IMR-90 (cell line): ENCODE results near the gene VAMP5. TPM values are rescaled to one million over a fixed set of nuclear protein-coding genes. Genes with fewer than 3 reads are reported as not detected.

ENCODE experiments used
- ATAC-seq: fragments of 200-7000 bp; cut with Tn5 transposase; 2 replicates; pipeline ENCODE4 v1.9.1; 2020; ENCODE audit warnings: low read depth, mild to moderate bottlenecking, moderate library complexity
- BruUV-seq: library from RNA; stranded (reverse); fragments of 400-500 nt; replicated peaks from 2 replicates; lab custom pipeline; 2021; lab: Mats Ljungman, UMichigan
- CTCF ChIA-PET: fragments of 300-600 bp; formaldehyde crosslinking; extraction: SDS; loops from one replicate; lab custom pipeline; 2021; ENCODE audit warnings: antibody characterized with exemption; lab: Yijun Ruan, JAX
- POLR2A ChIA-PET: fragments of 300-600 bp; sonication (Branson Sonifier 250); formaldehyde crosslinking; loops from one replicate; lab custom pipeline; 2022; ENCODE audit warnings: antibody characterized with exemption; ENCODE audit not compliant: unreplicated experiment; lab: Charles Lee
- DNase-seq: peaks from one replicate; pipeline ENCODE4 v3.0.0; 2013
- H2AFZ ChIP-seq: replicated peaks from 2 replicates; pipeline ENCODE3; 2013; ENCODE audit warnings: low read length, mild to moderate bottlenecking; ENCODE audit not compliant: poor library complexity
- H2AK5ac ChIP-seq: 2 replicates; pipeline ENCODE4 v1.6.1; 2013; ENCODE audit warnings: low read depth, low read length, inconsistent platforms
- H2AK9ac ChIP-seq: replicated peaks from 2 replicates; pipeline ENCODE3; 2013; ENCODE audit warnings: mild to moderate bottlenecking, low read depth, low read length, moderate library complexity; ENCODE audit not compliant: poor library complexity
- H2BK120ac ChIP-seq: 2 replicates; pipeline ENCODE4 v1.6.1; 2013; ENCODE audit warnings: low read depth, low read length, inconsistent platforms
- H2BK15ac ChIP-seq: 3 replicates; pipeline ENCODE4 v1.6.1; 2013; ENCODE audit warnings: low read depth, low read length, inconsistent platforms
- H2BK20ac ChIP-seq: 2 replicates; pipeline ENCODE4 v1.6.1; 2013; ENCODE audit warnings: low read depth, mild to moderate bottlenecking, inconsistent platforms, low read length, moderate library complexity
- H2BK5ac ChIP-seq: 2 replicates; pipeline ENCODE4 v1.6.1; 2013; ENCODE audit warnings: mild to moderate bottlenecking, low read depth, low read length, inconsistent platforms; ENCODE audit not compliant: poor library complexity, severe bottlenecking
- H3K14ac ChIP-seq: replicated peaks from 2 replicates; pipeline ENCODE4 v1.6.1; 2013; ENCODE audit warnings: low read depth, low read length, inconsistent platforms
- H3K18ac ChIP-seq: 2 replicates; pipeline ENCODE4 v1.6.1; 2013; ENCODE audit warnings: low read depth, low read length, control low read depth
- H3K23ac ChIP-seq: 2 replicates; pipeline ENCODE4 v1.6.1; 2013; ENCODE audit warnings: low read depth, low read length, inconsistent platforms
- H3K27ac ChIP-seq: 2 replicates; pipeline ENCODE4 v1.5.1; 2013; ENCODE audit warnings: mild to moderate bottlenecking, control low read depth, low read length; ENCODE audit not compliant: insufficient read depth
- H3K27me3 ChIP-seq: 2 replicates; pipeline ENCODE4 v1.6.1; 2013; ENCODE audit warnings: low read length; ENCODE audit not compliant: control insufficient read depth, insufficient read depth
- H3K36me3 ChIP-seq: 2 replicates; pipeline ENCODE4 v1.6.1; 2013; ENCODE audit warnings: low read length, mixed read lengths; ENCODE audit not compliant: control insufficient read depth, insufficient read depth
- H3K4ac ChIP-seq: 2 replicates; pipeline ENCODE4 v1.6.1; 2013; ENCODE audit warnings: low read depth, low read length, inconsistent platforms
- H3K4me1 ChIP-seq: 2 replicates; pipeline ENCODE4 v1.6.1; 2013; ENCODE audit warnings: low read length, mixed read lengths; ENCODE audit not compliant: control insufficient read depth, insufficient read depth
- H3K4me2 ChIP-seq: 2 replicates; pipeline ENCODE4 v1.6.1; 2013; ENCODE audit warnings: low read depth, mild to moderate bottlenecking, control low read depth, low read length, moderate library complexity
- H3K4me3 ChIP-seq: 2 replicates; pipeline ENCODE4 v1.5.1; 2013; ENCODE audit warnings: low read depth, mild to moderate bottlenecking, control low read depth, low read length, moderate library complexity; ENCODE audit not compliant: insufficient read depth
- H3K56ac ChIP-seq: 2 replicates; pipeline ENCODE4 v1.6.1; 2013; ENCODE audit warnings: low read length, inconsistent platforms; ENCODE audit not compliant: insufficient read depth; ENCODE audit errors: extremely low read depth
- H3K79me1 ChIP-seq, 2 experiments: 2 replicates each; pipeline ENCODE4 v1.6.1; 2013; ENCODE audit warnings: low read length in 2 of 2, inconsistent platforms in 1 of 2, low read depth in 1 of 2
- H3K9ac ChIP-seq: 2 replicates; pipeline ENCODE4 v1.6.1; 2013; ENCODE audit warnings: low read depth, low read length, control low read depth
- H3K9me1 ChIP-seq: 2 replicates; pipeline ENCODE4 v1.6.1; 2013; ENCODE audit warnings: low read length, inconsistent platforms; ENCODE audit not compliant: insufficient read depth
- H3K9me3 ChIP-seq: 2 replicates; pipeline ENCODE4 v1.6.1; 2013; ENCODE audit warnings: low read length; ENCODE audit not compliant: control insufficient read depth, insufficient read depth
- H4K20me1 ChIP-seq: 2 replicates; pipeline ENCODE4 v1.6.1; 2013; ENCODE audit warnings: low read length, inconsistent platforms; ENCODE audit not compliant: insufficient read depth
- H4K5ac ChIP-seq: 2 replicates; pipeline ENCODE4 v1.6.1; 2013; ENCODE audit warnings: mild to moderate bottlenecking, low read depth, low read length, control low read depth
- H4K8ac ChIP-seq, 2 experiments: 2 replicates each; pipeline ENCODE4 v1.6.1; 2013; ENCODE audit warnings: low read depth in 2 of 2, low read length in 2 of 2, control low read depth in 1 of 2, inconsistent platforms in 1 of 2
- H4K91ac ChIP-seq: 2 replicates; pipeline ENCODE4 v1.6.1; 2013; ENCODE audit warnings: low read depth, low read length, inconsistent platforms; ENCODE audit not compliant: insufficient read depth
- BHLHE40 ChIP-seq: fragments of 150-350 bp; IDR thresholded peaks from 2 replicates; pipeline ENCODE4 v1.6.1; 2016; ENCODE audit warnings: mild to moderate bottlenecking, low read depth, low read length
- CHD1 ChIP-seq: IDR thresholded peaks from 2 replicates; pipeline ENCODE4 v1.6.1; 2012; ENCODE audit warnings: low read depth, low read length, improper control_type of control experiment
- ELK1 ChIP-seq: fragments of 150-350 bp; IDR thresholded peaks from 2 replicates; pipeline ENCODE4 v1.6.1; 2016; ENCODE audit warnings: low read depth, mild to moderate bottlenecking, low read length, moderate library complexity, borderline replicate concordance
- FOS ChIP-seq: fragments of 150-350 bp; IDR thresholded peaks from 2 replicates; pipeline ENCODE4 v1.6.1; 2016; ENCODE audit warnings: low read depth, low read length
- MAFK ChIP-seq: IDR thresholded peaks from 2 replicates; pipeline ENCODE4 v1.6.1; 2012; ENCODE audit warnings: low read depth, low read length, improper control_type of control experiment
- MAZ ChIP-seq: IDR thresholded peaks from 2 replicates; pipeline ENCODE4 v1.6.1; 2012; ENCODE audit warnings: low read depth, mild to moderate bottlenecking, low read length, improper control_type of control experiment, moderate library complexity, borderline replicate concordance
- NFE2L2 ChIP-seq: fragments of 150-350 bp; IDR thresholded peaks from 2 replicates; pipeline ENCODE4 v1.6.1; 2016; ENCODE audit warnings: low read depth, mild to moderate bottlenecking, low read length
- POLR2A ChIP-seq: IDR thresholded peaks from 2 replicates; pipeline ENCODE4 v1.6.1; 2012; ENCODE audit warnings: mild to moderate bottlenecking, low read depth, low read length
- RAD21 ChIP-seq: IDR thresholded peaks from 2 replicates; pipeline ENCODE4 v1.6.1; 2012; ENCODE audit warnings: low read length, improper control_type of control experiment
- RCOR1 ChIP-seq: IDR thresholded peaks from 2 replicates; pipeline ENCODE4 v1.6.1; 2012; ENCODE audit warnings: mild to moderate bottlenecking, low read length, improper control_type of control experiment; ENCODE audit not compliant: insufficient replicate concordance
- RFX5 ChIP-seq: IDR thresholded peaks from 2 replicates; pipeline ENCODE4 v1.8.0; 2012; ENCODE audit warnings: low read depth, mild to moderate bottlenecking, low read length, moderate library complexity
- SMC3 ChIP-seq: fragments of 150-350 bp; IDR thresholded peaks from 2 replicates; pipeline ENCODE4 v1.6.1; 2016; ENCODE audit warnings: low read depth, mild to moderate bottlenecking, antibody characterized with exemption, low read length, moderate library complexity
- WGBS, 2 experiments: methylation state at CpG; one replicate each; pipeline versions ENCODE4 v1.1.5 to v1.1.7; 2013; ENCODE audit warnings: missing lambda C conversion rate in 2 of 2; ENCODE audit not compliant: insufficient read length in 1 of 2; ENCODE audit errors: extremely low coverage in 2 of 2; 5-methylcytosine and 5-hydroxymethylcytosine counted together
- dilution Hi-C: fragments of 300-500 bp; cut with HindIII; formaldehyde crosslinking; loops from one replicate; pipeline ENCODE4 v1.14.3; 2018; ENCODE audit warnings: low sequenced_read_pairs; ENCODE audit not compliant: unreplicated experiment
- in situ Hi-C: fragments of 300-500 bp; cut with MboI; formaldehyde crosslinking; loops from 3 replicates; pipeline ENCODE4 v1.14.3; 2019; ENCODE audit warnings: low sequenced_read_pairs, inconsistent platforms, mixed read lengths
- intact Hi-C: fragments of 100-400 bp; cut with micrococcal nuclease; formaldehyde crosslinking; loops from 2 replicates; pipeline ENCODE4 v1.10.0; 2022
- polyA plus RNA-seq, 3 experiments: library from polyadenylated mRNA; depleted of rRNA; stranded (reverse); fragments of >200 nt; gene quantifications; 2 replicates each; pipeline ENCODE4 v1.2.3, GENCODE V29; 2012; ENCODE audit warnings: low replicate concordance in 1 of 3
- total RNA-seq: library from RNA; depleted of rRNA; stranded (reverse); fragments of >200 nt; gene quantifications from 2 replicates; pipeline ENCODE4 v1.2.3, GENCODE V29; 2012
- TF ChIP-seq, protein P1 (sequence below): conservative IDR thresholded peaks from 2 replicates; pipeline ENCODE4 v1.5.1; 2012; ENCODE audit warnings: mild to moderate bottlenecking, low read depth, low read length, improper control_type of control experiment

Gene VAMP5
- total and polyA plus RNA-seq, 2 of the 4 experiments (the other 2 are of a cell fraction): 13.8 to 103 TPM

- no peak for TF ChIP-seq FOS
Measured at GRCh38 chr2:85599468-85600234, 15.4 kb downstream of the VAMP5 start (continued).

DNA sequence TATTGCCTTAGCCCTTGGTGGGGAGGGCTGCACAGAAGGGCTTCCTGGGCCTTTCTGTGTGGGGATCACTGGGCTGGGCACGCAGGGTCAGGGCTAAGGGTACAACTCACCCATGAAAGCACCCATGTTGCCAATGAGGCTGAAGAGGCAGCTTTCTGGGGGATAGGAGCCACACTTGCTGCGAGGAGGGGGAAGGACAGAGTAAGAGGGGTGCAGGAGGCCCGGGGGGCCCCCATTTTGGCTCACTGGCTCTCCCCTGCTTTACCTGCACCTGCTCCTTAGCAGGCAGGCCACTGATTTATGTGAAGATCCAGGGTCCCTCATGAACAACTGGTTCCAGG, 16.0 kb downstream of the VAMP5 start:
- Histone ChIP-seq H3K23ac (no peak overlapping the region), H4K20me1 (peaks cover 17% of the 10 kb centered on the region), H2AK5ac (no peak overlapping the region), H4K5ac (no peak overlapping the region), H3K4me1 (peaks cover 19% of the 10 kb centered on the region), H2AFZ (no peak overlapping the region), H3K4me3 (no peak overlapping the region), H3K4ac (no peak overlapping the region), H3K18ac (no peak overlapping the region), H3K4me2 (no peak overlapping the region), H4K8ac (no peak overlapping the region), H4K91ac (no peak overlapping the region), H2BK15ac (no peak overlapping the region), H3K9me1 (peaks cover 25% of the 10 kb centered on the region), H2BK120ac (no peak overlapping the region), H3K14ac (no peak overlapping the region), H3K27me3 (no peaks in the 10 kb centered on the region), H3K9ac (no peak overlapping the region), H3K36me3 (peaks cover 26% of the 10 kb centered on the region), H3K56ac (no peak overlapping the region), H2BK20ac (no peak overlapping the region), H2AK9ac (no peak overlapping the region), H3K27ac (no peak overlapping the region), H3K79me1 (peaks cover 24 to 69% of the 10 kb centered on the region in 2 experiments; a peak in 3 of 4 replicates), H3K9me3 (no peaks in the 10 kb centered on the region), H2BK5ac (no peak overlapping the region)
- intact Hi-C loops: loop anchor here (5.0 kb wide), 1 partner anchor 38 kb away; the partner anchor contains the start of gene GGCX
- dilution Hi-C loops: no loop called here
- DNase-seq: no peak
- ChIA-PET POLR2A (interaction anchor here (0.5 to 0.9 kb wide), 2 partner anchors 182 to 246 kb away, joined by 3 read pairs; partner anchors contain the start of genes ELMOD3, RETSAT and SH2D6), CTCF (no interaction called here)
- no TSS peak for BruUV-seq
- no peak for ATAC-seq
- no CpG with 5 or more reads among the region's 3 CpGs for WGBS, 2 experiments
- no peak for TF ChIP-seq SMC3
- no peak for TF ChIP-seq RFX5
- no peak for TF ChIP-seq CHD1
- no peak for TF ChIP-seq RCOR1
- TF ChIP-seq MAFK: no peak
- no peak for TF ChIP-seq FOS
- no peak for TF ChIP-seq MAZ
- TF ChIP-seq BHLHE40: no peak
- TF ChIP-seq RAD21: no peak
- no peak for TF ChIP-seq POLR2A
- TF ChIP-seq NFE2L2: no peak
- TF ChIP-seq, protein P1, sequence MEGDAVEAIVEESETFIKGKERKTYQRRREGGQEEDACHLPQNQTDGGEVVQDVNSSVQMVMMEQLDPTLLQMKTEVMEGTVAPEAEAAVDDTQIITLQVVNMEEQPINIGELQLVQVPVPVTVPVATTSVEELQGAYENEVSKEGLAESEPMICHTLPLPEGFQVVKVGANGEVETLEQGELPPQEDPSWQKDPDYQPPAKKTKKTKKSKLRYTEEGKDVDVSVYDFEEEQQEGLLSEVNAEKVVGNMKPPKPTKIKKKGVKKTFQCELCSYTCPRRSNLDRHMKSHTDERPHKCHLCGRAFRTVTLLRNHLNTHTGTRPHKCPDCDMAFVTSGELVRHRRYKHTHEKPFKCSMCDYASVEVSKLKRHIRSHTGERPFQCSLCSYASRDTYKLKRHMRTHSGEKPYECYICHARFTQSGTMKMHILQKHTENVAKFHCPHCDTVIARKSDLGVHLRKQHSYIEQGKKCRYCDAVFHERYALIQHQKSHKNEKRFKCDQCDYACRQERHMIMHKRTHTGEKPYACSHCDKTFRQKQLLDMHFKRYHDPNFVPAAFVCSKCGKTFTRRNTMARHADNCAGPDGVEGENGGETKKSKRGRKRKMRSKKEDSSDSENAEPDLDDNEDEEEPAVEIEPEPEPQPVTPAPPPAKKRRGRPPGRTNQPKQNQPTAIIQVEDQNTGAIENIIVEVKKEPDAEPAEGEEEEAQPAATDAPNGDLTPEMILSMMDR: no peak
- no peak for TF ChIP-seq ELK1
- in situ Hi-C loops: no loop called here
